ENCODE data around the gene SIRT5. TPM values are rescaled to one million over a fixed set of nuclear protein-coding genes. Genes with fewer than 3 reads are reported as not detected.

The SIRT5 gene
- total RNA-seq, 1 experiment from 2014 or later = 15.9 TPM

DNA sequence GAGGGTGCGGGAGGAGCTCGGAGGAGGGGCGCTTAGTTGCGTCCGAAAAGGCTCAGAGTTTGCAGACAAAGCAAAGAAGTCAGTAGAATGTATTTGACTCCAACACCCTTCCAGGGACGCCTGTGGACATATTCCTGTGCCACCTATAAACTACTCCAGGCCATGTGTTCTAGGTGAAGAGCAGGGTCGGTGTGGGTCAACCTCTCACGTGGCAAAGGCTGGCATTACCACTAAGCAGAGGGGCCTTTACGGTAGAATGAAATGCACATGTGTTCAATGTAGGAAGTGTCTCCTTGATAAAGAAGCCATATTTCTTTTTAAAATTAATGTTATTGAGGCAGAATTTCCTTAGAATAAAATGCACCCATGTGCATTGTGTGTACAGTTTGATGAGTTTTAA, 15.4 kb downstream of the SIRT5 start:
- Histone ChIP-seq H3K4me1 (replicated peaks; ENCODE audit: insufficient read depth) (no peaks in the 10 kb centered on the region), H3F3A (ENCODE audit: insufficient read depth, low read depth) (no peaks in the 10 kb centered on the region), H3K79me2 (ENCODE audit: low read depth) (no peaks in the 10 kb centered on the region), H3K4me2 (no peak overlapping the region), H3K9me3 (ENCODE audit: insufficient read depth, low read depth) (no peaks in the 10 kb centered on the region), H4K20me1 (ENCODE audit: insufficient read depth) (no peaks in the 10 kb centered on the region), H3K27me3 (ENCODE audit: insufficient read depth, low read depth) (no peaks in the 10 kb centered on the region), H3K9me2 (ENCODE audit: insufficient read depth) (no peaks in the 10 kb centered on the region), H3K27ac (no peak overlapping the region), H3K36me3 (ENCODE audit: low read depth) (peaks cover 10% of the 10 kb centered on the region; the same call in 1 of the 2 replicates), H2AFZ (no peak overlapping the region), H3K4me3 (no peak overlapping the region)
- no peak for TF ChIP-seq EZH2 (IDR thresholded peaks at IDR 0.05; ENCODE audit: low read depth)
- TF ChIP-seq, protein P1, sequence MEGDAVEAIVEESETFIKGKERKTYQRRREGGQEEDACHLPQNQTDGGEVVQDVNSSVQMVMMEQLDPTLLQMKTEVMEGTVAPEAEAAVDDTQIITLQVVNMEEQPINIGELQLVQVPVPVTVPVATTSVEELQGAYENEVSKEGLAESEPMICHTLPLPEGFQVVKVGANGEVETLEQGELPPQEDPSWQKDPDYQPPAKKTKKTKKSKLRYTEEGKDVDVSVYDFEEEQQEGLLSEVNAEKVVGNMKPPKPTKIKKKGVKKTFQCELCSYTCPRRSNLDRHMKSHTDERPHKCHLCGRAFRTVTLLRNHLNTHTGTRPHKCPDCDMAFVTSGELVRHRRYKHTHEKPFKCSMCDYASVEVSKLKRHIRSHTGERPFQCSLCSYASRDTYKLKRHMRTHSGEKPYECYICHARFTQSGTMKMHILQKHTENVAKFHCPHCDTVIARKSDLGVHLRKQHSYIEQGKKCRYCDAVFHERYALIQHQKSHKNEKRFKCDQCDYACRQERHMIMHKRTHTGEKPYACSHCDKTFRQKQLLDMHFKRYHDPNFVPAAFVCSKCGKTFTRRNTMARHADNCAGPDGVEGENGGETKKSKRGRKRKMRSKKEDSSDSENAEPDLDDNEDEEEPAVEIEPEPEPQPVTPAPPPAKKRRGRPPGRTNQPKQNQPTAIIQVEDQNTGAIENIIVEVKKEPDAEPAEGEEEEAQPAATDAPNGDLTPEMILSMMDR (conservative IDR thresholded peaks at IDR 0.05) = no peak
- ChIA-PET POLR2A (ENCODE audit: unreplicated experiment) (no interaction called here), CTCF (no interaction called here)
- intact Hi-C loops (cut with micrococcal nuclease; ENCODE audit: unreplicated experiment) = no loop called here
- no TSS peak for BruUV-seq (replicated peaks)
- DNase-seq = no peak

GRCh38 chr6:13590574-13591153, 16.3 kb downstream of the SIRT5 start:
- Histone ChIP-seq H3K4me2 (no peak overlapping the region), H2AFZ (no peak overlapping the region), H3K36me3 (ENCODE audit: low read depth) (peaks cover 10% of the 10 kb centered on the region; the same call in 1 of the 2 replicates), H3K9me3 (ENCODE audit: insufficient read depth, low read depth) (no peaks in the 10 kb centered on the region), H3K79me2 (ENCODE audit: low read depth) (no peaks in the 10 kb centered on the region), H3K9me2 (ENCODE audit: insufficient read depth) (no peaks in the 10 kb centered on the region), H3K4me3 (no peak overlapping the region), H3F3A (ENCODE audit: insufficient read depth, low read depth) (no peaks in the 10 kb centered on the region), H3K4me1 (replicated peaks; ENCODE audit: insufficient read depth) (no peaks in the 10 kb centered on the region), H3K27me3 (ENCODE audit: insufficient read depth, low read depth) (no peaks in the 10 kb centered on the region), H3K27ac (no peak overlapping the region), H4K20me1 (ENCODE audit: insufficient read depth) (no peaks in the 10 kb centered on the region)
- ChIA-PET CTCF (no interaction called here), POLR2A (ENCODE audit: unreplicated experiment) (interaction anchor here (0.7 kb wide), 1 partner anchor 235 kb away, joined by 3 read pairs; no protein-coding TSS in a partner anchor)
- intact Hi-C loops (cut with micrococcal nuclease; ENCODE audit: unreplicated experiment) = no loop called here
- no TSS peak for BruUV-seq (replicated peaks)
- no peak for TF ChIP-seq EZH2 (IDR thresholded peaks at IDR 0.05; ENCODE audit: low read depth)
- TF ChIP-seq, protein P1 (conservative IDR thresholded peaks at IDR 0.05) = no peak
- no peak for DNase-seq

- no peaks in the 10 kb centered on the region for H3K79me2 ChIP-seq (ENCODE audit: low read depth)
- peaks cover 10% of the 10 kb centered on the region; the same call in 1 of the 2 replicates for H3K36me3 ChIP-seq (ENCODE audit: low read depth)
- no peaks in the 10 kb centered on the region for H3F3A ChIP-seq (ENCODE audit: insufficient read depth, low read depth)
- DNase-seq = no peak
- H3K4me3 ChIP-seq = no peak overlapping the region
- H3K4me1 ChIP-seq (replicated peaks; ENCODE audit: insufficient read depth) = no peaks in the 10 kb centered on the region
- no peak overlapping the region for H3K27ac ChIP-seq
- BruUV-seq (replicated peaks) = no TSS peak
- H3K27me3 ChIP-seq (ENCODE audit: insufficient read depth, low read depth) = no peaks in the 10 kb centered on the region
- ChIA-PET POLR2A (ENCODE audit: unreplicated experiment) (no interaction called here), CTCF (no interaction called here)
- no peaks in the 10 kb centered on the region for H3K9me2 ChIP-seq (ENCODE audit: insufficient read depth)
- intact Hi-C loops (cut with micrococcal nuclease; ENCODE audit: unreplicated experiment) = no loop called here
- no peak overlapping the region for H2AFZ ChIP-seq
- H4K20me1 ChIP-seq (ENCODE audit: insufficient read depth) = no peaks in the 10 kb centered on the region
- TF ChIP-seq EZH2 (IDR thresholded peaks at IDR 0.05; ENCODE audit: low read depth) = no peak
- TF ChIP-seq, protein P1 (conservative IDR thresholded peaks at IDR 0.05) = no peak
- H3K9me3 ChIP-seq (ENCODE audit: insufficient read depth, low read depth) = no peaks in the 10 kb centered on the region
- no peak overlapping the region for H3K4me2 ChIP-seq
Measured at GRCh38 chr6:13591205-13591921, 17.0 kb downstream of the SIRT5 start.
